Endodermal cell (in vitro differentiated cells): Measurements from ENCODE around the gene POLR3GL. TPM values are rescaled to one million over a fixed set of nuclear protein-coding genes. Genes with fewer than 3 reads are reported as not detected.

ENCODE experiments used
- DNase-seq: peaks from one replicate; pipeline ENCODE4 v3.0.0-alpha.2; 2017
- H3K27ac ChIP-seq: 2 replicates; pipeline ENCODE4 v1.5.1; 2013; ENCODE audit warnings: mild to moderate bottlenecking, low read depth, low read length, moderate library complexity
- H3K27me3 ChIP-seq: 2 replicates; pipeline ENCODE4 v1.6.1; 2013; ENCODE audit warnings: mild to moderate bottlenecking, low read length, moderate library complexity; ENCODE audit not compliant: insufficient read depth, control insufficient read depth, poor library complexity, severe bottlenecking
- H3K36me3 ChIP-seq: 2 replicates; pipeline ENCODE4 v1.7.0; 2013; ENCODE audit warnings: mild to moderate bottlenecking, low read length, moderate library complexity; ENCODE audit not compliant: control insufficient read depth, insufficient read depth
- H3K4me1 ChIP-seq: one replicate; pipeline ENCODE4 v1.7.0; 2013; ENCODE audit warnings: low read length; ENCODE audit not compliant: control insufficient read depth, insufficient read depth
- H3K4me3 ChIP-seq: 2 replicates; pipeline ENCODE4 v1.5.1; 2013; ENCODE audit warnings: mild to moderate bottlenecking, low read length, moderate library complexity
- H3K9ac ChIP-seq: 2 replicates; pipeline ENCODE4 v1.6.1; 2013; ENCODE audit warnings: mild to moderate bottlenecking, low read length, moderate library complexity; ENCODE audit not compliant: poor library complexity, severe bottlenecking; ENCODE audit errors: extremely low read depth
- H3K9me3 ChIP-seq: 2 replicates; pipeline ENCODE4 v1.6.1; 2013; ENCODE audit warnings: mild to moderate bottlenecking, low read length, moderate library complexity; ENCODE audit not compliant: control insufficient read depth
- H3K27ac Mint-ChIP-seq: 2 replicates; pipeline ENCODE4 v1.8.0; 2020; ENCODE audit warnings: mixed read lengths
- H3K27me3 Mint-ChIP-seq: 2 replicates; pipeline ENCODE4 v1.8.0; 2021; ENCODE audit warnings: mild to moderate bottlenecking, mixed read lengths; ENCODE audit not compliant: insufficient read depth
- H3K36me3 Mint-ChIP-seq: 2 replicates; pipeline ENCODE4 v1.8.0; 2020; ENCODE audit warnings: low read depth, mixed read lengths
- H3K4me1 Mint-ChIP-seq: 2 replicates; pipeline ENCODE4 v1.8.0; 2020; ENCODE audit warnings: mixed read lengths
- H3K4me3 Mint-ChIP-seq: 2 replicates; pipeline ENCODE4 v1.8.0; 2020; ENCODE audit warnings: mild to moderate bottlenecking, moderate library complexity, mixed read lengths
- H3K9me3 Mint-ChIP-seq: 2 replicates; pipeline ENCODE4 v1.8.0; 2020; ENCODE audit warnings: mild to moderate bottlenecking, mixed read lengths
- CTCF ChIP-seq: fragments of 200-600 bp; sonication (generic); conservative IDR thresholded peaks from 2 replicates; pipeline ENCODE4 v1.5.0; 2021; ENCODE audit warnings: antibody characterized with exemption, mild to moderate bottlenecking
- WGBS, 2 experiments: methylation state at CpG; one replicate each; pipeline versions ENCODE4 v1.1.5 to v1.1.7; 2013; ENCODE audit warnings: missing lambda C conversion rate in 2 of 2, mixed read lengths in 1 of 2; ENCODE audit not compliant: insufficient coverage in 1 of 2, insufficient read length in 1 of 2; 5-methylcytosine and 5-hydroxymethylcytosine counted together
- total RNA-seq, 2 donors: library from RNA; stranded (reverse); fragmentation: NEBNext Ultra II Directional in 1 of 2; extraction: Animal tissue kit (Norgen Biotek cat#: 25700) in 1 of 2; gene quantifications; 2 replicates in 1 of 2; 3 replicates in 1 of 2; pipeline ENCODE4 v1.2.1, GENCODE V29; 2021

The POLR3GL gene
- total RNA-seq, 2 donors from 2014 or later = 10.2 to 13.8 TPM

DNA sequence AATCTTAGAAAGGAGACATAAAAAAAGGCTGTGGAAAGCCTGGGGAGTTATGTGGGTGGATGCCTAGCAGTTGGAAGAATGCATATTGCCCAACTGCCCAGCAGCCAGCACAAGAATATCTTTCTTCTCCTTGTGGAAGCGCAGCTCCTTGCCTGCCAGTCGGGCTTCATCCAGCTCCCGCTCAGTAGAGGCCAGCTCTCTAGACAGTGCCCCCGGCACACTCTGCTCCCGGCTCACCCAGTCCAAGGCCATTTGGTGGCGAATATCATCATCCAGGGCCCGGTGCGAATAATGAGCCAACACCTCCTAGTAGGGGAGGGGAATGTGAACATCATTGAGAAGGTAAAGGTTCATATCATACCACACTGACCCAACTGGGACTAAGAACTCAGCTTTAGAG lies 28.2 kb upstream of the POLR3GL start:
- no peak for TF ChIP-seq CTCF
- no peak overlapping the region for H3K4me3 Mint-ChIP-seq

DNA sequence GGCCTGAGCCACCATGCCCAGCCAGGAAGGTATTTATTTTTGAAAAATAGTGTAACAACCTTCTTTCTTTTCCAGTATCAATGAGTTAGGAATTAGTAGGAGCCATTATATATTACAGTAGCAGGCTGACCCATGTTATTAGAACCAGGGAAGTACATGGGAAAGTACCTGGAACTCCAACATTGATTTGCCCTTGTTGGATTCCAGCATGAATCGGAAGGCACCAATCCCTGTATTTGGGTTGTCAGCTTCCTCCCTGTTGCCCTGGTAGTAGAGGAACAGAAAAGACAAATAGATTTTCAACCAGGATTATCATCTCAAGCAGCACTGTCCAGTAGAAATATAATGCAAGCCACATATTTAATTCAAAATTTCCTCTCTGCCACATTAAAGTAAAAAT lies 27.1 kb upstream of the POLR3GL start:
- TF ChIP-seq CTCF = no peak
- Histone ChIP-seq H3K27ac (no peak overlapping the region), H3K9ac (no peak overlapping the region), H3K36me3 (peaks cover 50% of the 10 kb centered on the region), H3K4me3 (no peak overlapping the region), H3K4me1 (peaks cover 16% of the 10 kb centered on the region), H3K27me3 (no peaks in the 10 kb centered on the region), H3K9me3 (no peaks in the 10 kb centered on the region)
- Mint-ChIP-seq H3K27ac (no peak overlapping the region), H3K4me3 (no peak overlapping the region), H3K27me3 (no peaks in the 10 kb centered on the region), H3K4me1 (peaks cover 35% of the 10 kb centered on the region), H3K36me3 (peaks cover 23% of the 10 kb centered on the region), H3K9me3 (no peaks in the 10 kb centered on the region)
- DNase-seq = no peak
- WGBS, 2 experiments = 92 to 100% methylated on average over 1 of the region's 1 CpG

More for the DNA sequence above, 28.2 kb upstream of the POLR3GL start:
- H3K27me3 ChIP-seq = no peaks in the 10 kb centered on the region
- Mint-ChIP-seq H3K27me3 (no peaks in the 10 kb centered on the region), H3K9me3 (no peaks in the 10 kb centered on the region), H3K4me1 (peaks cover 40% of the 10 kb centered on the region), H3K36me3 (peaks cover 15% of the 10 kb centered on the region), H3K27ac (peak overlapping the region; percentile 89)
- 96 to 97% methylated on average over 3 to 8 of the region's 8 CpGs for WGBS, 2 experiments
- no peak for DNase-seq
- H3K9ac ChIP-seq = no peak overlapping the region
- H3K27ac ChIP-seq = no peak overlapping the region
- no peaks in the 10 kb centered on the region for H3K9me3 ChIP-seq
- peaks cover 16% of the 10 kb centered on the region for H3K4me1 ChIP-seq
- no peak overlapping the region for H3K4me3 ChIP-seq
- peaks cover 41% of the 10 kb centered on the region for H3K36me3 ChIP-seq

DNA sequence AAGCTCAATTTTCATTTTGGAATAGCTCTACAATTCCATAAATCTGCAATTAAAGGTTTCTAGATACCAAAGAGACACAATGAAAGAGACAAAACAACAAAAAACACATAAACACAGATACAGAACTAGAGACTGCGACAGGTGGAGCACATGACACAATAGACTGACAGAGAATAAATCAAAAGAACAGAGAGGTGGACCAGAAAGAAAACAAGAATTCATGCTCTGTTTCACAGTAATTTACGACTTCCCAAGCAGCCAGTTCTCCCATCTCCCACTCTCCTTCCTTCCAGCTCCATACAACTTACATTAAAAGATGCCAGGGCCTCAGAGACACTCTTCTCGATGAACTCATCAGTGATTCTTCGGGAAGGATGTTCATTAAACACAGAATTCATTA lies 22.1 kb upstream of the POLR3GL start:
- peaks cover 28% of the 10 kb centered on the region for H3K36me3 Mint-ChIP-seq
- DNase-seq = no peak
- no peak overlapping the region for H3K9ac ChIP-seq
- H3K4me3 Mint-ChIP-seq = no peak overlapping the region
- peaks cover 3% of the 10 kb centered on the region for H3K4me1 Mint-ChIP-seq
- H3K9me3 Mint-ChIP-seq = no peaks in the 10 kb centered on the region
- TF ChIP-seq CTCF = no peak
- H3K27ac ChIP-seq = no peak overlapping the region
- no peaks in the 10 kb centered on the region for H3K27me3 Mint-ChIP-seq
- WGBS, 2 experiments = 91 to 95% methylated on average over 3 to 4 of the region's 4 CpGs
- H3K9me3 ChIP-seq = no peaks in the 10 kb centered on the region
- H3K27me3 ChIP-seq = no peaks in the 10 kb centered on the region
- no peak overlapping the region for H3K4me3 ChIP-seq
- no peak overlapping the region for H3K27ac Mint-ChIP-seq
- peaks cover 56% of the 10 kb centered on the region for H3K36me3 ChIP-seq
- no peaks in the 10 kb centered on the region for H3K4me1 ChIP-seq
